Left lung (tissue), 10 donors: ENCODE data around the gene PIK3R5. TPM values are rescaled to one million over a fixed set of nuclear protein-coding genes. Genes with fewer than 3 reads are reported as not detected.

Experiments used
- ATAC-seq: fragments of 200-7000 bp; cut with Tn5 transposase; one replicate; pipeline ENCODE4 v1.9.1; 2020; ENCODE audit warnings: moderate library complexity
- DNase-seq, 4 donors: peaks; one replicate each; pipeline ENCODE4 v3.0.0-alpha.2; 2013 to 2020
- H3K27ac ChIP-seq, 2 donors: fragments of 200-600 bp; sonication (generic) in 1 of 2; one replicate each; pipeline versions ENCODE4 v1.5.0 to v1.8.0; 2020 to 2021
- H3K27me3 ChIP-seq, 2 donors: fragments of 200-600 bp; sonication (generic) in 1 of 2; one replicate each; pipeline versions ENCODE4 v1.5.0 to v1.8.0; 2020 to 2021
- H3K36me3 ChIP-seq, 2 donors: fragments of 200-600 bp; sonication (generic) in 1 of 2; one replicate each; pipeline versions ENCODE4 v1.5.0 to v1.8.0; 2020 to 2021
- H3K4me1 ChIP-seq, 2 donors: fragments of 200-600 bp; one replicate each; pipeline ENCODE4 v1.8.0; 2021
- H3K4me3 ChIP-seq, 2 donors: fragments of 200-600 bp; sonication (generic) in 1 of 2; one replicate each; pipeline versions ENCODE4 v1.5.0 to v1.8.0; 2020 to 2021; ENCODE audit warnings: mild to moderate bottlenecking in 1 of 2
- H3K9me3 ChIP-seq, 2 donors: fragments of 200-600 bp; sonication (generic) in 1 of 2; one replicate each; pipeline versions ENCODE4 v1.5.0 to v1.8.0; 2020 to 2021
- CTCF ChIP-seq, 2 donors: fragments of 200-600 bp; sonication (generic) in 1 of 2; IDR thresholded peaks; one replicate each; pipeline versions ENCODE4 v1.5.0 to v1.8.0; 2021; ENCODE audit warnings: antibody characterized with exemption in 2 of 2
- intact Hi-C, 2 donors: fragments of 100-400 bp; cut with DNase I; formaldehyde crosslinking; loops; one replicate each; pipeline versions ENCODE4 v1.11.2 to v1.14.2; 2022
- polyA plus RNA-seq, 6 donors: library from polyadenylated mRNA; unstranded; fragments of 120-200 nt; gene quantifications; one replicate each; pipeline ENCODE4 v1.2.1, GENCODE V29; 2013; ENCODE audit not compliant: insufficient read length in 6 of 6
- total RNA-seq, 2 donors: library from RNA; stranded (reverse); fragmentation: NEBNext Ultra II Directional; extraction: Animal tissue kit (Norgen Biotek cat#: 25700); gene quantifications; one replicate each; pipeline ENCODE4 v1.2.1, GENCODE V29; 2021
- donor health status: DM: no; HTN: yes; CAD: no.
- donor health status: DM: no; HTN: no; CAD: no.

The PIK3R5 gene
- total and polyA plus RNA-seq, 8 donors, result 1.1 to 84.8 (median 2.0) TPM

DNA sequence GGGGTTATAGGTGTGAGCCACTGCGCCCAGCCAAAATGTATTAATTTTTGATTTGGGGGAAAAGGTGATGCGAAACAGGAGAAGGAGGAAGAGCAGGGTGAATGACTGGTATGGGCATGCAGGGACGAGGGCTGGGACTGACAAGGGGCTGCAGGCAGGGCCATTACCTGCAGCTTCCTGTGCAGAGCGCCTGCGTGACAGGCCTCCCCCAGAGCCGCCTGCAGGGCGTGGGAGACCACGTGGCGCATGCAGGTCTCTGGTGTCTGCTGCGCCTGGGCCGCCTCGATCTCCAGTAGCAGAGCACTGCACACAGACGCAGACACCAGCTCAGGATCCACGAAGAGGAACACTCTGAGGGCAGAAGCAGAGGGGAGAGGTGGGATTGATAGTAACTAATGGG lies 130.4 kb downstream of the PIK3R5 start:
- H3K27me3 ChIP-seq, result peaks cover 0 to 89% of the 10 kb centered on the region in 2 donors
- no peaks in the 10 kb centered on the region for H3K9me3 ChIP-seq
- intact Hi-C loops, result no loop called here
- no peak overlapping the region for H3K4me3 ChIP-seq
- no peak overlapping the region for H3K27ac ChIP-seq
- DNase-seq (no peak), ATAC-seq (no peak)
- no peaks in the 10 kb centered on the region for H3K4me1 ChIP-seq
- TF ChIP-seq CTCF (IDR thresholded peaks at IDR 0.05), result no peak
- no peaks in the 10 kb centered on the region for H3K36me3 ChIP-seq

GRCh38 chr17:8832711-8833352 lies 132.7 kb downstream of the PIK3R5 start:
- Histone ChIP-seq H3K36me3 (no peaks in the 10 kb centered on the region), H3K9me3 (no peaks in the 10 kb centered on the region), H3K4me3 (no peak overlapping the region), H3K4me1 (no peaks in the 10 kb centered on the region), H3K27ac (no peak overlapping the region), H3K27me3 (peaks cover 0 to 93% of the 10 kb centered on the region in 2 donors)
- intact Hi-C loops, result no loop called here
- TF ChIP-seq CTCF (IDR thresholded peaks at IDR 0.05), result peak; percentile 18 to 58
- peak in 1 of 4 donors; percentile 88 for DNase-seq
- peak; percentile 31 for ATAC-seq

DNA sequence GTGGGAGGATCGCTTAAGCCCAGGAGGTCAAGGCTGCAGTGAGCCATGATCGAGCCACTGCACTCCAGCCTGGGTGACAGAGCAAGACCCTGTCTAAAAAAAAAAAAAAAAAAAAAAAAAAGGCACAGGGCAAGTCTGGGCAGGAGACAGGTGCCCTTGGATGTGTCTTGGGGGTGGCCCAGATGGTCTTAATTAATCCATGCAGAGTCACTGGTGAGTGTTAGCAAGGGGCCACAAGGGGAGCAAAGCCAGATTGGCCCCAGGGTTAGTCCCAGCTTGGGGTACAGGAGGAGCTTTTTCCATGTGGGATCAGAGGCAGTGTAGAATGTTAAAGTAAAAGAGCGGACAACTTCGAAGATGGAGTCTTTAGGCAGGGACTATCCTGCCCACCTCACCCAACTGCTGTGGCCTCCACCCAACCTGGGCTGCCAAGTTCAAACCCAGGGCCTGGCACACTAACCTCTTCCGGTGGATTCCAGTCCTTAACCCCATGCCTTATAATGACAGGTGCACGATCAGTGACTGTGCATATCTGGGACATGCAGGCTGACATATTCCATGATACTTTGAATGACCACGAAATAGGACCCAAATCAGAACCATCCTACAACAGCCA lies 134.2 kb downstream of the PIK3R5 start:
- ATAC-seq, result no peak
- no peak for TF ChIP-seq CTCF (IDR thresholded peaks at IDR 0.05)
- no peaks in the 10 kb centered on the region for H3K4me1 ChIP-seq
- H3K36me3 ChIP-seq, result no peaks in the 10 kb centered on the region
- no peak overlapping the region for H3K4me3 ChIP-seq
- no peak for DNase-seq
- intact Hi-C loops, result no loop called here
- no peaks in the 10 kb centered on the region for H3K9me3 ChIP-seq
- H3K27me3 ChIP-seq, result peaks cover 0 to 80% of the 10 kb centered on the region in 2 donors
- H3K27ac ChIP-seq, result no peak overlapping the region

DNA sequence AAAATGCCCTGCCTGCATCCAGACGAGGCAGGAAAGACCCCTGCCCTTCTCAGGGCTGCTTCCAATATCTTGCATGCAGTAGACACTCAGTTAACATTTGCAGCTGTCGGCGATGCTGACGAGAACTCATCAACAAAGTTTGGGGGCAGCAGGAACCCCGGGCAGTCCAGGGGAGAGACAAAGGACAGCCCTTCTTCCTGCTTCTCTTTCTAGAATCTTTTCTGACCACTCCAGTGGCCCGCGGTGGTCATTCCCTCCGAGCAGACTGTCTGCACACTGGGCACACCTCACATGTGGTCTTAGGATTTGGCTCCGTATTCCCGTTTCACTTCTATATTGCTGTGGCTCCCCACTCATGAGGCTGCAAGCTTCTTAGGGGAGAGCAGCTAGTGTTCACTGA lies 135.4 kb downstream of the PIK3R5 start:
- TF ChIP-seq CTCF (IDR thresholded peaks at IDR 0.05), result no peak
- H3K4me1 ChIP-seq, result no peaks in the 10 kb centered on the region
- H3K27me3 ChIP-seq, result peaks cover 0 to 68% of the 10 kb centered on the region in 2 donors
- no peak overlapping the region for H3K4me3 ChIP-seq
- DNase-seq, result no peak
- no peaks in the 10 kb centered on the region for H3K9me3 ChIP-seq
- intact Hi-C loops, result no loop called here
- no peak for ATAC-seq
- H3K27ac ChIP-seq, result no peak overlapping the region
- no peaks in the 10 kb centered on the region for H3K36me3 ChIP-seq

GRCh38 chr17:8829036-8829941 lies 136.2 kb downstream of the PIK3R5 start:
- no peaks in the 10 kb centered on the region for H3K9me3 ChIP-seq
- H3K27me3 ChIP-seq, result peaks cover 0 to 59% of the 10 kb centered on the region in 2 donors
- H3K27ac ChIP-seq, result no peak overlapping the region
- no peaks in the 10 kb centered on the region for H3K4me1 ChIP-seq
- DNase-seq (no peak), ATAC-seq (no peak)
- intact Hi-C loops, result no loop called here
- no peaks in the 10 kb centered on the region for H3K36me3 ChIP-seq
- H3K4me3 ChIP-seq, result no peak overlapping the region
- no peak for TF ChIP-seq CTCF (IDR thresholded peaks at IDR 0.05)
